ENCODE measurements around the gene MCTP1. TPM values are rescaled to one million over a fixed set of nuclear protein-coding genes. Genes with fewer than 3 reads are reported as not detected.

Gene MCTP1
- total RNA-seq, 1 donor from 2014 or later, result 1.9 TPM

DNA sequence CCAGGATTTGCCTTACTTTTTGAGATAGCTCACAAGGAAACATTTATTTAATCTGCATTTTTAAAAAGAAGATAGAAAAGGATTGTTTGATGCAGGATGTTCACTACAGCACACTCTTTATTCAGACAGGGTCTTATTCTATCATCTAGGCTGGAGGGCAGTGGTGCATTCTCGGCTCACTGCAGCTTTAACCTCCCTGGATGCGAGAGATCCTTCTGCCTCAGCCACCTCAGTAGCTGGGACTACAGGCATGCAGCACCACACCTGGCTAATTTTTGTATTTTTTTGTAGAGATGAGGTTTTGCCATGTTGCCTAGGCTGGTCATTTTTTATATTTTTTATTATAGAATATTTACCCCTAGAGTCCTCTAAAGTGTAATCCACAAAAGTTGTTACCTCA, 221.4 kb downstream of the MCTP1 start:
- no peak for ATAC-seq (ENCODE audit: low read depth)

DNA sequence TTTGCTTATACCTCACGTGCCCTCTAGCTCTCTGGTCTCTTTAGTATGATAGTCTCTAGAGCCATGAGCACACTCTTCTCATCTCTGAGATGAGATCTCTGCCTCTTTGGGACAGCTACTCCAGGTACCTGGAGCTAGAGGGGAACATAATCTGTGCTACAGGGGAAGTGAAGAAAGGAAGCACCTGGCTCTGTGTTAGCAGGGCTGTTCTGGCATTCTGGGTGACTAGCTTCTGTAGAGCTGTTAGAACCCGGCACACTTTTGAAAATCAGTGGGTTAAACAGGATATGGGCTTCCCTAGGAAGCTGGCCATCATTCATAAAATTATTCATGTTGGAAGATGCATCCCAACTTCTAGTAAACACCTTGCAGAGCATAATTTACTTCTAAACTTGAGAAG, 224.8 kb downstream of the MCTP1 start:
- H3K4me1 Mint-ChIP-seq, result no peaks in the 10 kb centered on the region
- no peak for ATAC-seq (ENCODE audit: low read depth)

More for the DNA sequence above, 221.4 kb downstream of the MCTP1 start:
- no peaks in the 10 kb centered on the region for H3K36me3 Mint-ChIP-seq (ENCODE audit: low read depth)
- ChIA-PET POLR2A (no interaction called here), CTCF (no interaction called here)
- H3K4me3 Mint-ChIP-seq, result no peak overlapping the region
- H3K4me1 Mint-ChIP-seq, result peaks cover 4% of the 10 kb centered on the region
- no peaks in the 10 kb centered on the region for H3K9me3 Mint-ChIP-seq
- TF ChIP-seq, protein P1, sequence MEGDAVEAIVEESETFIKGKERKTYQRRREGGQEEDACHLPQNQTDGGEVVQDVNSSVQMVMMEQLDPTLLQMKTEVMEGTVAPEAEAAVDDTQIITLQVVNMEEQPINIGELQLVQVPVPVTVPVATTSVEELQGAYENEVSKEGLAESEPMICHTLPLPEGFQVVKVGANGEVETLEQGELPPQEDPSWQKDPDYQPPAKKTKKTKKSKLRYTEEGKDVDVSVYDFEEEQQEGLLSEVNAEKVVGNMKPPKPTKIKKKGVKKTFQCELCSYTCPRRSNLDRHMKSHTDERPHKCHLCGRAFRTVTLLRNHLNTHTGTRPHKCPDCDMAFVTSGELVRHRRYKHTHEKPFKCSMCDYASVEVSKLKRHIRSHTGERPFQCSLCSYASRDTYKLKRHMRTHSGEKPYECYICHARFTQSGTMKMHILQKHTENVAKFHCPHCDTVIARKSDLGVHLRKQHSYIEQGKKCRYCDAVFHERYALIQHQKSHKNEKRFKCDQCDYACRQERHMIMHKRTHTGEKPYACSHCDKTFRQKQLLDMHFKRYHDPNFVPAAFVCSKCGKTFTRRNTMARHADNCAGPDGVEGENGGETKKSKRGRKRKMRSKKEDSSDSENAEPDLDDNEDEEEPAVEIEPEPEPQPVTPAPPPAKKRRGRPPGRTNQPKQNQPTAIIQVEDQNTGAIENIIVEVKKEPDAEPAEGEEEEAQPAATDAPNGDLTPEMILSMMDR (IDR thresholded peaks at IDR 0.05), result no peak
- no peaks in the 10 kb centered on the region for H3K27me3 Mint-ChIP-seq
- DNase-seq, result no peak
- intact Hi-C loops (cut with micrococcal nuclease), result no loop called here
- H3K27ac Mint-ChIP-seq, result no peak overlapping the region

DNA sequence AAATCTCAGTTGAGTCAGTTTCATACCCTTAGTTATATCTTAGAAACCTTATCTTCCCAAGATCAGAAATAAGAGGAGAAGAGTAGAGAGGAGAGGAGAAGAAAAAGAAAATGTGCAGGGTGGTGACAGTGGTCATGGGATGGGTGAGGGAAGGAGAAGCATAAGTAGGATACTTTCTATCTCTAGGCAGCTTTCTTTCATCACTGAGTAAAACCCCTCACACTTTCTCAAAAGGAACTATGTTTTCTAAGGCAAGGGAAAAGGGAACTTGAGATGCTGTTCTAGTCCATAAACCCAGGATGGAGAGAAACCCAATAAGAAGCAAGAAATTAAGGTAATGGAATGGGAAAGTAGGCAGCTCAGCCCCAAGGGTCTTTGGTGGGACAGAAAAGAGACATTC, 225.3 kb downstream of the MCTP1 start:
- intact Hi-C loops (cut with micrococcal nuclease), result no loop called here
- no peaks in the 10 kb centered on the region for H3K27me3 Mint-ChIP-seq
- no peak for ATAC-seq (ENCODE audit: low read depth)
- POLR2A ChIA-PET, result no interaction called here
- H3K4me1 Mint-ChIP-seq, result no peaks in the 10 kb centered on the region
- H3K36me3 Mint-ChIP-seq (ENCODE audit: low read depth), result no peaks in the 10 kb centered on the region
- H3K4me3 Mint-ChIP-seq, result no peak overlapping the region
- TF ChIP-seq, protein P1 (IDR thresholded peaks at IDR 0.05), result no peak
- H3K9me3 Mint-ChIP-seq, result no peaks in the 10 kb centered on the region
- CTCF ChIA-PET, result no interaction called here
- no peak for DNase-seq
- no peak overlapping the region for H3K27ac Mint-ChIP-seq

More for the DNA sequence above, 224.8 kb downstream of the MCTP1 start:
- no peak for DNase-seq
- Mint-ChIP-seq H3K27me3 (no peaks in the 10 kb centered on the region), H3K27ac (no peak overlapping the region), H3K9me3 (no peaks in the 10 kb centered on the region), H3K36me3 (ENCODE audit: low read depth) (no peaks in the 10 kb centered on the region), H3K4me3 (no peak overlapping the region)
- CTCF ChIA-PET, result no interaction called here
- TF ChIP-seq, protein P1 (IDR thresholded peaks at IDR 0.05), result no peak
- POLR2A ChIA-PET, result no interaction called here
- intact Hi-C loops (cut with micrococcal nuclease), result no loop called here

DNA sequence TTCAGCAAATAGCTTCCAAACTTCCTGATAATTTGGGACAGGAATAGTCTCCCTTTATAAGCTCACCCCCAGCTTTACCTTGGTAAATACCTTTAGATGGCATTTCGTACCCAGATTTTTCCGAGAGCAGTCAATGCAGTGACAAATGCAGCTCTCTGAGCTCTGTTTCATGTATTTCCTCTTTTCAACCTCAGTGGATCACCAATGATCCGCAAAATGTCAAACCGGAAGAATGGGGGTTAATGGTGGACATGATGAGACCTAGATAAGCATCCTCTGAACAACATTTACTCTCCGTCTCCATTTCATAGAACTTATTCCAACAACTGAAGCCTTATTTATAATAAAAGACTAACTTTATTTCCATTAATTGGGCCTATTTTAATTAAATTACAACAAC, 227.3 kb downstream of the MCTP1 start:
- H3K4me3 Mint-ChIP-seq, result no peak overlapping the region
- CTCF ChIA-PET, result no interaction called here
- H3K27ac Mint-ChIP-seq, result no peak overlapping the region
- no peaks in the 10 kb centered on the region for H3K4me1 Mint-ChIP-seq
- no peaks in the 10 kb centered on the region for H3K9me3 Mint-ChIP-seq
- no peaks in the 10 kb centered on the region for H3K27me3 Mint-ChIP-seq
- no peaks in the 10 kb centered on the region for H3K36me3 Mint-ChIP-seq (ENCODE audit: low read depth)
- ATAC-seq (ENCODE audit: low read depth), result no peak
- TF ChIP-seq, protein P1 (IDR thresholded peaks at IDR 0.05), result no peak
- no peak for DNase-seq
- POLR2A ChIA-PET, result no interaction called here
- intact Hi-C loops (cut with micrococcal nuclease), result no loop called here

DNA sequence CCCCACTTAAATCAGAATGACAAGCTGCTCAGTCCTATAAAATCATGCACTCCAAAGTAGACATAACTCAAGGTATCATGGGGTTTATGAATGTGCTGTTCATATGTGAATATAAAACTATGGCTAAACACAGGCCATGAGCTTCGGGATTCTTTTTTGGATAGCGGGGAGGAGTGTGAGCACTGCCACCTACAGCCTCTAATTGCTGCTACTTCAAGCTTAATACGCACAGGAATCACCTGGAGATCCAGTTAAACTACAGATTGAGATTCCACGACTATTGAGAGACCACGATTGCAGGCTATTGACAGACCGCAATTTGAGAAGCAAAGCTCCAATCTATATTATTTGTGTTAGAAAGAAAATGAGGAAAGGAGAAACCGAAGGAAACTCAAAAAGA, 231.6 kb downstream of the MCTP1 start:
- ChIA-PET CTCF (no interaction called here), POLR2A (no interaction called here)
- H3K27me3 Mint-ChIP-seq, result no peaks in the 10 kb centered on the region

More for the DNA sequence above, 231.6 kb downstream of the MCTP1 start:
- H3K36me3 Mint-ChIP-seq (ENCODE audit: low read depth), result no peaks in the 10 kb centered on the region
- H3K27ac Mint-ChIP-seq, result no peak overlapping the region
- no peak for ATAC-seq (ENCODE audit: low read depth)
- peaks cover 2% of the 10 kb centered on the region for H3K9me3 Mint-ChIP-seq
- H3K4me1 Mint-ChIP-seq, result no peaks in the 10 kb centered on the region
- intact Hi-C loops (cut with micrococcal nuclease), result no loop called here
- H3K4me3 Mint-ChIP-seq, result no peak overlapping the region
- no peak for DNase-seq
- TF ChIP-seq, protein P1 (IDR thresholded peaks at IDR 0.05), result no peak

Measured in activated B cell treated with CpG ODN at 0.5 μM for 24 hours (primary cell).